ENCODE data around the gene RALY.

RALY gene

DNA sequence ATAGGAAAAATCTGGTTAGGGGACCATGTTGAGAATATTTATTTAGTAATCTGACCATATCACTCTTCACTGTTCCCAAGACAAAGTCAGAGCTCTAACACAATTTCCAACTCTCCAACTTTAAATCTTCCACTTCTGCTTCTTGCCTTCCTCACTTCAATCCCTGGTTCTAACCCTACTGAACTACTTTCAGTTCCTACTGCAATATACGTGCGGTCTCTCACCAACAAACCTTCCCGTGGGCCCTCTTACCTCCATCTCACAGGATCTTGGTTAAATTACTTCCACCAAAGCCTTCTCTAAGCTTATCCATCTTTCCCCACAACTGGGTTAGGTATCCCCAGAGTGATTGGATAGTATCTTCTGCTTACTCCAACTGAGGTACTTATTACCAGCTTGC lies 110.3 kb downstream of the RALY start:
- TF ChIP-seq, protein P1, sequence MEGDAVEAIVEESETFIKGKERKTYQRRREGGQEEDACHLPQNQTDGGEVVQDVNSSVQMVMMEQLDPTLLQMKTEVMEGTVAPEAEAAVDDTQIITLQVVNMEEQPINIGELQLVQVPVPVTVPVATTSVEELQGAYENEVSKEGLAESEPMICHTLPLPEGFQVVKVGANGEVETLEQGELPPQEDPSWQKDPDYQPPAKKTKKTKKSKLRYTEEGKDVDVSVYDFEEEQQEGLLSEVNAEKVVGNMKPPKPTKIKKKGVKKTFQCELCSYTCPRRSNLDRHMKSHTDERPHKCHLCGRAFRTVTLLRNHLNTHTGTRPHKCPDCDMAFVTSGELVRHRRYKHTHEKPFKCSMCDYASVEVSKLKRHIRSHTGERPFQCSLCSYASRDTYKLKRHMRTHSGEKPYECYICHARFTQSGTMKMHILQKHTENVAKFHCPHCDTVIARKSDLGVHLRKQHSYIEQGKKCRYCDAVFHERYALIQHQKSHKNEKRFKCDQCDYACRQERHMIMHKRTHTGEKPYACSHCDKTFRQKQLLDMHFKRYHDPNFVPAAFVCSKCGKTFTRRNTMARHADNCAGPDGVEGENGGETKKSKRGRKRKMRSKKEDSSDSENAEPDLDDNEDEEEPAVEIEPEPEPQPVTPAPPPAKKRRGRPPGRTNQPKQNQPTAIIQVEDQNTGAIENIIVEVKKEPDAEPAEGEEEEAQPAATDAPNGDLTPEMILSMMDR (IDR thresholded peaks at IDR 0.05; ENCODE audit: low read depth, low read length): no peak
- DNase-seq (ENCODE audit: low read depth in 2 of 2): no peak

DNA sequence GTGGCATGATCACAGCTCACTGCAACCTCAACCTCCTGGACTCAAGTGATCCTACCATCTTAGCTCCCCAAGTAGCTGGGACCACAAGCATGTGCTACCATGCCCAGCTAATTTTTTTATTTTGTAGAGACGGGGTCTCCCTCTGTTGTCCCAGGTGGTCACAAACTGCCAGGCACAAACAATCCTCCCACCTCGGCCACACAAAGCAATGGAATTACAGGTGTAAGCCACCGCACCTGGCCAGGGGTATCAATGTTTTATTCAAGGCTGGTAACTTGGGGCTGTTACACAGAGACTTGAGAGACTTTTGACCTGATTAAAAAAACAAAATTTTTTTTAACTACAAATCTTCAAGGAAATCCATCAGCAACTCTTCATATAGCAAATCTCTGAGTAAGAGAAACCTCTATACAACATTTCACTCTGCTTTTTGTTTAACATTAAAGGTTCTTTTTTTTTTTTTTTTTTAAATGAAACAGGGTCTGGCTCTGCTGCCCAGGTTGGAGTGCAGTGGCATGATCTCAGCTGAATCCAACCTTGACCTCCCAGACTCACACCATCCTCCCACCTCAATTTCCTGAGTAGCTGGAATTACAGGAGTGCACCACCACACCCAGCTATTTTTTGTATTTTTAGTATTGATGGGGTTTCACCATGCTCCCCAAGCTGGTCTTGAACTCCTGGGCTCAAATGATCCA lies 112.4 kb downstream of the RALY start:
- no peak for DNase-seq (ENCODE audit: low read depth in 2 of 2)
- TF ChIP-seq, protein P1 (IDR thresholded peaks at IDR 0.05; ENCODE audit: low read depth, low read length): no peak
- no peak overlapping the region for H3K4me3 ChIP-seq (replicated peaks in 1 of 2; ENCODE audit: low read depth in 2 of 2, low read length in 2 of 2)

More for the DNA sequence above, 110.3 kb downstream of the RALY start:
- no peak overlapping the region for H3K4me3 ChIP-seq (replicated peaks in 1 of 2; ENCODE audit: low read depth in 2 of 2, low read length in 2 of 2)

DNA sequence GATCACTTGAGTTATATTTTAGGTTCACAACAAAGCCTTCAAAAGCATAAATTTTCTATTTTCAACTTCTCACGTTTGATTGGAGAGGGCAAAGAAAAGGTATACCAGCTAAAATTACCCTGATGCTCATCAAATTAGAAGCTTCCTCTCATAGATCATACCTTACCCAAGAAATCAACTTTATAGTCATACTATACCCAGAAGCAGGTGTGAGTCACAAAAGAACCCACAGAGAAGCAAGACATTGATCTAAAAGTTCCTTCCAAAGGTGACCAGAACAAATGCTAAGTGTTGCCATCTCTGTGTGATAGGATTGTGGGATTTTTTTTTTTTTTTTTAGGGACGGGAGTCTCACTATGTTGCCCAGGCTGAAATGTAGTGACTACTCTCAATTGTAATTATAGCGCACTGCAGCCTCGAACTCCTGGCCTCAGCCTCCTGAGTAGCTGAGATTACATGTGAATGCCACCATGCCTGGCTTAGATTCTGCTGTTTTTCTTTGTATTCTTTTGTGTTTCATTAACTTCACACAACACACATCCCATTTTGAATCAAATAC lies 115.0 kb downstream of the RALY start:
- TF ChIP-seq, protein P1 (IDR thresholded peaks at IDR 0.05; ENCODE audit: low read depth, low read length): no peak
- no peak overlapping the region for H3K4me3 ChIP-seq (replicated peaks in 1 of 2; ENCODE audit: low read depth in 2 of 2, low read length in 2 of 2)
- no peak for DNase-seq (ENCODE audit: low read depth in 2 of 2)

DNA sequence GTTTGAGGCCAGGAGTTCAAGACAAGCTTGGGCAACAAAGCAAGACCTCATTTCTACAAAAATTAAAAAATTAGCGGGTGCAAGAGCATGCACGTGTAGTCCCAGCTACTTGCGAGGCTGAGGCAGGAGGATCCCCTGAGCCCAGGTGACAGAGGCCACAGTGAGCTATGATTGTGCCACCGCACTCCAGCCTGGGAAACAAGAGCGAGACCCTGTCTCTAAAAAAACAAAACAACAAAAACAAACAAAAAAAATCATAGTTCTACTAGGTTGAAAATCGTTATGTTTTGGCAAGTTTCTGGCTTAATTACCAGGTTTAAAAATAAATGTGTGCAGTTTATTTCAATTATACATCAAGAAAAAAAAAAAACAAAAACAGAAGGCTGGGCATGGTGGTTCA lies 115.7 kb downstream of the RALY start:
- TF ChIP-seq, protein P1 (IDR thresholded peaks at IDR 0.05; ENCODE audit: low read depth, low read length): no peak
- DNase-seq (ENCODE audit: low read depth in 2 of 2): no peak
- H3K4me3 ChIP-seq (replicated peaks in 1 of 2; ENCODE audit: low read depth in 2 of 2, low read length in 2 of 2): no peak overlapping the region

DNA sequence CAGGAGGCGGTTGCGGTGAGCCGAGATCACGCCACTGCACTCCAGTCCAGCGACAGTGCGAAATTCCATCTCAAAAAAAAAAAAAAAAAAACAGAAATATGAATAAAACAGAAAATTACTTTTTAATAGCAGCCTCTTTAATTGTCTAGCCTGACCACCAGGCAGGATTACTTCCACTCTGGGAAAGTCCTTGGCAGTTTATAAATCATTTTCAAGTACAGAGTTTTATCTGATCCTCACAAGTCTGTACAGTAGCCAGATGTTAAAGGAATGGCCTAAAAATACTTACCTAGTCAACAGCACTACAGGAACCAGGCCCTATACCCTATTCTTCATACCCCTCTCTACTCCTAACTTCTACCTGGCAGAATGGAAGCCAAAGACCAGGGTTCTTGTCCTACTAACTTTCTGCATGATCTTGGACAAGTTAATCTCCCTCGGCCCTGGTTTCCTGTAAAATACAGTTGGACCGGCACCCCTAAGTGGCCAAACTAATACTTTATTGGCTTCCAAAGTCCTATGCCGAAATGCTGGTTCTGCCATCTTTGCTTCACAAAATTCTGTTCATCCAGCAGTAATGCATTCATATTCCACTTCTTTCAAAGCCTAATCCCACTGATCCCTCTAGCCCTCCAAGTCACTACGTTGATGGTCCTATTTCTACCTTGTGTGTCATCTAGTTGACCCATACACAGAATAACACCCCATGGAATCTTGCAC lies 116.5 kb downstream of the RALY start:
- H3K4me3 ChIP-seq (replicated peaks in 1 of 2; ENCODE audit: low read depth in 2 of 2, low read length in 2 of 2): peak overlapping the region; percentile 95 to 96
- TF ChIP-seq, protein P1 (IDR thresholded peaks at IDR 0.05; ENCODE audit: low read depth, low read length): no peak
- no peak for DNase-seq (ENCODE audit: low read depth in 2 of 2)

DNA sequence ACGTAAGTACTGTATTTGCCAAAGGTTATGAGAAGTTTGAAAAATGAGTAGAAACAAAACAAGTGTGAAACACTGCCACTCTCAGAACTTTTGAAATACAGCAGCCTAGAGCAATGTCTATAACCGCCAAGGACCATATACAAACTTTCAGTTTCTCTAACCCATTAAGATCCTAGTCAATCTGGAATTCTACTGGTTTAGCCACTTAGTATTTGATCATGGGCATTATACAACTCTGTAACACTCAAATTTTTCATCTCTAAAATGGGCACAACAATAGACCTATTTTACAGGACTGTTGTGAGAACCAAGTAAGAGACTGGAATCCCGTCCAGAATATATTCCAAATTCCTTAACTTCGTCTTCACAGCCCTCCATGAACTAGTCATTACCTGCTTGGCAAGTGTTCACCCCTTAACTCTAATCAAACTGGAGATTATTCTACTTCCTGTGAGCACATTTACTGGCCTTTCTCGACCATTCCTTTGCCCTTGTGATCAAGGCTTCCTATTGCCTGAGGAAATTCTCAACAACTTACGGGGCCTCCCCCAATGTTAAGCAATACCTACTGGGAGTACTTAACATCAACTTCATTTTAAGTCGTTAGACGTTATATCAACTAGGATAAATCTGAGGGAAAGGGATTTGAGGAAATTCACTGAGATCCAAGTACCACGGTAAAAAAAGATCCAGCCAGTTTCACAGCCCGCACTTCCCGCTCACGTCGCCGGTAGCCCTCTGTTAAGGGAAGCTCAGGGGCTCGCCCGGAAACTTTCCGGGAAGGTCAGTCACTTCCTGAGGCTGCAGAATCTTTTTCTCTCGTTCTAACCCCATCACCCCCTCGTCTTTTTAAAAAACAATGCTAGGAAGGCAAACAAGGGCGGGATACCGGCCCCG lies 117.3 kb downstream of the RALY start:
- DNase-seq (ENCODE audit: low read depth in 2 of 2): peak; percentile 80 to 87
- H3K4me3 ChIP-seq (replicated peaks in 1 of 2; ENCODE audit: low read depth in 2 of 2, low read length in 2 of 2): peak overlapping the region; percentile 95 to 96
- TF ChIP-seq, protein P1 (IDR thresholded peaks at IDR 0.05; ENCODE audit: low read depth, low read length): no peak

Measured in cardiac fibroblast (primary cell).